Caco-2 (cell line): ENCODE measurements around the gene SNAPC5. TPM values are rescaled to one million over a fixed set of nuclear protein-coding genes. Genes with fewer than 3 reads are reported as not detected.
"Not testable (repeated sequence)": the region's sequence is repeated elsewhere in the genome, so short reads cannot be mapped to it uniquely, and the experiment has no call there.

Source experiments
- BruUV-seq: library from RNA; stranded (reverse); fragments of 400-500 nt; replicated peaks from 2 replicates; lab custom pipeline; 2021; lab: Mats Ljungman, UMichigan
- CTCF ChIA-PET: fragments of 300-600 bp; sonication (Branson Sonifier 250); formaldehyde crosslinking; loops from one replicate; lab custom pipeline; 2022; ENCODE audit warnings: antibody characterized with exemption; lab: Charles Lee
- POLR2A ChIA-PET: fragments of 300-600 bp; sonication (Branson Sonifier 250); formaldehyde crosslinking; loops from one replicate; lab custom pipeline; 2022; ENCODE audit warnings: antibody characterized with exemption; lab: Charles Lee
- DNase-seq, 2 experiments: peaks; one replicate each; pipeline versions ENCODE4 v3.0.0 to v3.0.0-alpha.2; 2020 to 2022
- H3K27me3 ChIP-seq: replicated peaks from 2 replicates; pipeline ENCODE4 v1.6.0; 2011; ENCODE audit warnings: low read length; ENCODE audit not compliant: control insufficient read depth, insufficient read depth
- H3K36me3 ChIP-seq: 2 replicates; pipeline ENCODE4 v1.5.1; 2011; ENCODE audit warnings: low read length; ENCODE audit not compliant: control insufficient read depth, insufficient read depth
- H3K4me1 ChIP-seq: fragments of 250-450 bp; sonication (Bioruptor Pico); 2 replicates; pipeline ENCODE4 v1.5.1; 2020; ENCODE audit warnings: mild to moderate bottlenecking
- H3K4me3 ChIP-seq: 2 replicates; pipeline ENCODE4 v1.5.1; 2011; ENCODE audit warnings: low read depth, mild to moderate bottlenecking, control low read depth, low read length
- H3K9me3 ChIP-seq: fragments of 250-450 bp; sonication (Bioruptor Pico); 2 replicates; pipeline ENCODE4 v1.5.1; 2020; ENCODE audit warnings: mild to moderate bottlenecking, moderate library complexity
- H3K27ac Mint-ChIP-seq: one replicate; pipeline ENCODE4 v1.8.0; 2022; ENCODE audit warnings: mixed read lengths; ENCODE audit not compliant: unreplicated experiment
- H3K27me3 Mint-ChIP-seq: one replicate; pipeline ENCODE4 v1.8.0; 2022; ENCODE audit warnings: mixed read lengths; ENCODE audit not compliant: insufficient read depth, unreplicated experiment
- H3K36me3 Mint-ChIP-seq: one replicate; pipeline ENCODE4 v1.8.0; 2022; ENCODE audit warnings: mild to moderate bottlenecking, mixed read lengths; ENCODE audit not compliant: insufficient read depth, unreplicated experiment
- H3K4me1 Mint-ChIP-seq: one replicate; pipeline ENCODE4 v1.8.0; 2022; ENCODE audit warnings: low read depth, mixed read lengths; ENCODE audit not compliant: unreplicated experiment
- H3K4me3 Mint-ChIP-seq: one replicate; pipeline ENCODE4 v1.8.0; 2022; ENCODE audit warnings: mild to moderate bottlenecking, moderate library complexity, mixed read lengths; ENCODE audit not compliant: unreplicated experiment
- H3K9me3 Mint-ChIP-seq: one replicate; pipeline ENCODE4 v1.8.0; 2022; ENCODE audit warnings: mixed read lengths; ENCODE audit not compliant: unreplicated experiment
- intact Hi-C: fragments of 100-400 bp; cut with micrococcal nuclease; formaldehyde crosslinking; loops from one replicate; pipeline ENCODE4 v1.10.0; 2022; ENCODE audit not compliant: unreplicated experiment
- total RNA-seq: library from RNA; stranded (reverse); gene quantifications from 2 replicates; pipeline ENCODE4 v1.2.3, GENCODE V29; 2022
- TF ChIP-seq, protein P1 (sequence below), 2 experiments: fragments of 200-600 bp in 1 of 2; IDR thresholded peaks; 1 replicate in 1 of 2; 2 replicates in 1 of 2; pipeline versions ENCODE4 v1.5.1 to v1.8.0; 2011 to 2022; ENCODE audit warnings: antibody characterized with exemption in 1 of 2, control low read depth in 1 of 2, inconsistent platforms in 1 of 2, low read depth in 1 of 2, low read length in 1 of 2, mild to moderate bottlenecking in 1 of 2, moderate library complexity in 1 of 2; ENCODE audit not compliant: insufficient read depth in 1 of 2, severe bottlenecking in 1 of 2, unreplicated experiment in 1 of 2

The SNAPC5 gene
- total RNA-seq, 1 experiment from 2014 or later, result 28.1 TPM

DNA sequence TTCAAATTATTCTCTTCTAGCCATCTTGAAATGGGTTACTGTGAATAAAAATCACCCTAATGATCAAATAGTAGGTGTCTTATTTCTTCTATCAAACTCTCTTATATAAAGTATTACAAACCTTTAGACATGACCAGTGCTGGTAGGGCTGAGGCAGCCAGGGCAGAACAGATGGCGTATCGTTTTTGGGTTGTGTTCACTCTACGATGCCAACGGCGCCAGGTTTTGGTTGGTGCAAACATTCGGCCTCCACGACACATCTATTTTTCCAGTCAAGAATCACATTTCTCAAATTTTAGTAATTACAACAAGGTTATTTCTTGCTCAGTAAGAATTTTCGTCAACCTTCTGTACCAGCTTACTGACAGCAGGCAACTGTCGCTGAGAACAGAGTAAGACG, 4.9 kb upstream of the SNAPC5 start:
- no peak overlapping the region for H3K4me3 ChIP-seq
- Mint-ChIP-seq H3K4me3 (peak overlapping the region; percentile 96), H3K27ac (no peak overlapping the region), H3K9me3 (no peaks in the 10 kb centered on the region), H3K36me3 (peaks cover 81% of the 10 kb centered on the region), H3K27me3 (no peaks in the 10 kb centered on the region), H3K4me1 (peaks cover 15% of the 10 kb centered on the region)
- BruUV-seq, result no TSS peak
- DNase-seq, result no peak
- peaks cover 6% of the 10 kb centered on the region; the same call in 1 of the 2 replicates for H3K4me1 ChIP-seq
- no peaks in the 10 kb centered on the region for H3K27me3 ChIP-seq
- TF ChIP-seq, protein P1, sequence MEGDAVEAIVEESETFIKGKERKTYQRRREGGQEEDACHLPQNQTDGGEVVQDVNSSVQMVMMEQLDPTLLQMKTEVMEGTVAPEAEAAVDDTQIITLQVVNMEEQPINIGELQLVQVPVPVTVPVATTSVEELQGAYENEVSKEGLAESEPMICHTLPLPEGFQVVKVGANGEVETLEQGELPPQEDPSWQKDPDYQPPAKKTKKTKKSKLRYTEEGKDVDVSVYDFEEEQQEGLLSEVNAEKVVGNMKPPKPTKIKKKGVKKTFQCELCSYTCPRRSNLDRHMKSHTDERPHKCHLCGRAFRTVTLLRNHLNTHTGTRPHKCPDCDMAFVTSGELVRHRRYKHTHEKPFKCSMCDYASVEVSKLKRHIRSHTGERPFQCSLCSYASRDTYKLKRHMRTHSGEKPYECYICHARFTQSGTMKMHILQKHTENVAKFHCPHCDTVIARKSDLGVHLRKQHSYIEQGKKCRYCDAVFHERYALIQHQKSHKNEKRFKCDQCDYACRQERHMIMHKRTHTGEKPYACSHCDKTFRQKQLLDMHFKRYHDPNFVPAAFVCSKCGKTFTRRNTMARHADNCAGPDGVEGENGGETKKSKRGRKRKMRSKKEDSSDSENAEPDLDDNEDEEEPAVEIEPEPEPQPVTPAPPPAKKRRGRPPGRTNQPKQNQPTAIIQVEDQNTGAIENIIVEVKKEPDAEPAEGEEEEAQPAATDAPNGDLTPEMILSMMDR (IDR thresholded peaks at IDR 0.05; ENCODE audit: insufficient read depth in 1 of 2, low read depth in 1 of 2, low read length in 1 of 2, severe bottlenecking in 1 of 2, unreplicated experiment in 1 of 2), result no peak
- peaks cover 2% of the 10 kb centered on the region for H3K36me3 ChIP-seq
- no peaks in the 10 kb centered on the region for H3K9me3 ChIP-seq
- POLR2A ChIA-PET, result interaction anchor here (0.6 kb wide), 1 partner anchor 208 kb away, joined by 3 read pairs; no protein-coding TSS in a partner anchor
- CTCF ChIA-PET, result no interaction called here
- intact Hi-C loops, result no loop called here

- POLR2A ChIA-PET, CTCF ChIA-PET, H3K36me3 ChIP-seq, intact Hi-C loops, H3K9me3 Mint-ChIP-seq, BruUV-seq, H3K27me3 Mint-ChIP-seq, H3K4me3 Mint-ChIP-seq, H3K9me3 ChIP-seq, H3K27me3 ChIP-seq, H3K4me3 ChIP-seq, H3K27ac Mint-ChIP-seq, DNase-seq: not testable (repeated sequence)
- peaks cover 10% of the 10 kb centered on the region for H3K4me1 ChIP-seq
- peaks cover 18% of the 10 kb centered on the region for H3K4me1 Mint-ChIP-seq
- peaks cover 94% of the 10 kb centered on the region for H3K36me3 Mint-ChIP-seq
These were observed 2.8 kb upstream of the SNAPC5 start for GRCh38 chr15:66500346-66500745.

GRCh38 chr15:66498501-66499386, 1.2 kb upstream of the SNAPC5 start:
- DNase-seq, result peak in 1 of 2 experiments; percentile 38
- BruUV-seq, result no TSS peak
- H3K4me1 Mint-ChIP-seq, result peaks cover 16% of the 10 kb centered on the region

More at GRCh38 chr15:66498501-66499386, 1.2 kb upstream of the SNAPC5 start:
- peaks cover 2% of the 10 kb centered on the region for H3K36me3 ChIP-seq
- no peak overlapping the region for H3K4me3 Mint-ChIP-seq
- H3K36me3 Mint-ChIP-seq, result peaks cover 94% of the 10 kb centered on the region
- TF ChIP-seq, protein P1 (IDR thresholded peaks at IDR 0.05; ENCODE audit: insufficient read depth in 1 of 2, low read depth in 1 of 2, low read length in 1 of 2, severe bottlenecking in 1 of 2, unreplicated experiment in 1 of 2), result peak; percentile 22 to 23
- peak overlapping the region; percentile 93 for H3K27ac Mint-ChIP-seq
- H3K4me1 ChIP-seq, result peaks cover 10% of the 10 kb centered on the region
- no peaks in the 10 kb centered on the region for H3K27me3 ChIP-seq
- H3K4me3 ChIP-seq, result no peak overlapping the region
- no peaks in the 10 kb centered on the region for H3K27me3 Mint-ChIP-seq
- CTCF ChIA-PET, result interaction anchor here (0.7 to 1.2 kb wide), 5 partner anchors 60 to 205 kb away, joined by 3 to 12 read pairs (median 4); partner anchors contain the start of genes DIS3L and MAP2K1
- POLR2A ChIA-PET, result interaction anchor here (2.5 kb wide), 1 partner anchor 112 kb away, joined by 10 read pairs; the partner anchor contains the start of gene MAP2K1
- no peaks in the 10 kb centered on the region for H3K9me3 ChIP-seq
- intact Hi-C loops, result loop anchor here (5.0 kb wide), 1 partner anchor 94 kb away; no protein-coding TSS in a partner anchor
- H3K9me3 Mint-ChIP-seq, result no peaks in the 10 kb centered on the region
